Stomach (tissue), 9 donors: ENCODE measurements around the gene PPP2R5C. TPM values are rescaled to one million over a fixed set of nuclear protein-coding genes. Genes with fewer than 3 reads are reported as not detected.
A peak's percentile ranks its signal among the peaks of the same experiment; 100 is the strongest.

Source experiments
- DNase-seq, 2 donors: peaks; one replicate each; pipeline versions ENCODE4 v3.0.0 to v3.0.0-alpha.2; 2013 to 2019
- H3K27ac ChIP-seq, 5 donors: fragments of 200-600 bp in 4 of 5; sonication (generic) in 4 of 5; one replicate each; pipeline ENCODE4 v1.5.1; 2013 to 2019; ENCODE audit warnings: mild to moderate bottlenecking in 1 of 5, moderate library complexity in 1 of 5
- H3K27me3 ChIP-seq, 3 donors: fragments of 200-600 bp; sonication (generic); one replicate each; pipeline ENCODE4 v1.5.1; 2017 to 2019; ENCODE audit warnings: mixed run types in 1 of 3
- H3K36me3 ChIP-seq, 4 donors: fragments of 200-600 bp; sonication (generic); 1 replicate in 3 of 4; 2 replicates in 1 of 4; pipeline ENCODE4 v1.5.1; 2016 to 2019
- H3K4me1 ChIP-seq, 4 donors: fragments of 200-600 bp; sonication (generic); one replicate each; pipeline ENCODE4 v1.5.1; 2016 to 2019
- H3K4me3 ChIP-seq, 4 donors: fragments of 200-600 bp; sonication (generic) in 3 of 4; one replicate each; pipeline ENCODE4 v1.5.1; 2016 to 2019; ENCODE audit warnings: mild to moderate bottlenecking in 1 of 4
- H3K9me3 ChIP-seq, 4 donors: fragments of 200-600 bp; sonication (generic); one replicate each; pipeline ENCODE4 v1.5.1; 2016 to 2019
- EP300 ChIP-seq: sonication (generic); formaldehyde crosslinking; IDR thresholded peaks from one replicate; pipeline ENCODE4 v1.6.1; 2017; ENCODE audit warnings: antibody characterized with exemption
- POLR2A ChIP-seq, 4 donors: fragments of 450-650 bp; IDR thresholded peaks; one replicate each; pipeline ENCODE4 v1.6.1; 2016; ENCODE audit warnings: antibody characterized with exemption in 4 of 4, control low read depth in 2 of 4, mild to moderate bottlenecking in 1 of 4, moderate library complexity in 1 of 4
- POLR2AphosphoS5 ChIP-seq, 3 donors: sonication (generic); formaldehyde crosslinking; IDR thresholded peaks; one replicate each; pipeline ENCODE4 v1.6.1; 2016; ENCODE audit warnings: antibody characterized with exemption in 3 of 3
- WGBS, 5 donors: extraction: QIAGEN DNeasy Blood & Tissue Kit in 3 of 5; methylation state at CpG; one replicate each; pipeline versions ENCODE4 v1.1.5 to v1.1.7; 2013 to 2018; 5-methylcytosine and 5-hydroxymethylcytosine counted together
- intact Hi-C: fragments of 100-400 bp; cut with DNase I; formaldehyde crosslinking; loops from one replicate; pipeline ENCODE4 v1.15.1; 2023; ENCODE audit warnings: low total_unique reads
- polyA plus RNA-seq, 3 donors: library from polyadenylated mRNA; stranded (reverse); fragments of 200-250 nt; gene quantifications; one replicate each; pipeline ENCODE4 v1.2.3, GENCODE V29; 2013
- total RNA-seq, 5 donors: library from RNA; depleted of rRNA; stranded (reverse); fragments of >200 nt; gene quantifications; one replicate each; pipeline versions ENCODE4 v1.1.0 to v1.2.3, GENCODE V29; 2014 to 2016
- TF ChIP-seq, protein P1 (sequence below), 7 experiments: fragments of 450-650 bp in 4 of 7; fragments of 200-600 bp in 3 of 7; sonication (generic) in 3 of 7; IDR thresholded peaks; one replicate each; pipeline ENCODE4 v1.5.1; 2016 to 2019; ENCODE audit warnings: antibody characterized with exemption in 7 of 7, control low read depth in 2 of 7, mild to moderate bottlenecking in 1 of 7
- donor health status: healthy with polysubstance abuse.
- donor health status: Bipolar disorder and iron deficiency.
- donor health status: healthy.

The PPP2R5C gene
- total and polyA plus RNA-seq, 8 donors: 19.7 to 175 (median 89.6) TPM

GRCh38 chr14:101849125-101849524, 87.6 kb downstream of the PPP2R5C start:
- WGBS, 5 donors: 43 to 64% (median 50%) methylated on average over 10 of the region's 10 CpGs
- H3K27me3 ChIP-seq: no peaks in the 10 kb centered on the region
- intact Hi-C loops: no loop called here
- H3K4me1 ChIP-seq: peaks cover 4 to 79% (median 43%) of the 10 kb centered on the region in 4 donors
- TF ChIP-seq EP300 (no peak), POLR2A (IDR thresholded peaks at IDR 0.05) (no peak), POLR2AphosphoS5 (IDR thresholded peaks at IDR 0.05) (no peak)
- TF ChIP-seq, protein P1, sequence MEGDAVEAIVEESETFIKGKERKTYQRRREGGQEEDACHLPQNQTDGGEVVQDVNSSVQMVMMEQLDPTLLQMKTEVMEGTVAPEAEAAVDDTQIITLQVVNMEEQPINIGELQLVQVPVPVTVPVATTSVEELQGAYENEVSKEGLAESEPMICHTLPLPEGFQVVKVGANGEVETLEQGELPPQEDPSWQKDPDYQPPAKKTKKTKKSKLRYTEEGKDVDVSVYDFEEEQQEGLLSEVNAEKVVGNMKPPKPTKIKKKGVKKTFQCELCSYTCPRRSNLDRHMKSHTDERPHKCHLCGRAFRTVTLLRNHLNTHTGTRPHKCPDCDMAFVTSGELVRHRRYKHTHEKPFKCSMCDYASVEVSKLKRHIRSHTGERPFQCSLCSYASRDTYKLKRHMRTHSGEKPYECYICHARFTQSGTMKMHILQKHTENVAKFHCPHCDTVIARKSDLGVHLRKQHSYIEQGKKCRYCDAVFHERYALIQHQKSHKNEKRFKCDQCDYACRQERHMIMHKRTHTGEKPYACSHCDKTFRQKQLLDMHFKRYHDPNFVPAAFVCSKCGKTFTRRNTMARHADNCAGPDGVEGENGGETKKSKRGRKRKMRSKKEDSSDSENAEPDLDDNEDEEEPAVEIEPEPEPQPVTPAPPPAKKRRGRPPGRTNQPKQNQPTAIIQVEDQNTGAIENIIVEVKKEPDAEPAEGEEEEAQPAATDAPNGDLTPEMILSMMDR (IDR thresholded peaks at IDR 0.05): no peak
- H3K9me3 ChIP-seq: no peaks in the 10 kb centered on the region
- no peak overlapping the region for H3K4me3 ChIP-seq
- no peak for DNase-seq
- H3K27ac ChIP-seq: no peak overlapping the region
- H3K36me3 ChIP-seq: no peaks in the 10 kb centered on the region

GRCh38 chr14:101849640-101850039, 88.1 kb downstream of the PPP2R5C start:
- TF ChIP-seq POLR2A (IDR thresholded peaks at IDR 0.05) (no peak), POLR2AphosphoS5 (IDR thresholded peaks at IDR 0.05) (peak in 1 of 3 donors; percentile 6), EP300 (no peak)
- TF ChIP-seq, protein P1 (IDR thresholded peaks at IDR 0.05): no peak
- Histone ChIP-seq H3K9me3 (no peaks in the 10 kb centered on the region), H3K27me3 (no peaks in the 10 kb centered on the region), H3K4me1 (peaks cover 9 to 79% (median 45%) of the 10 kb centered on the region in 4 donors), H3K36me3 (no peaks in the 10 kb centered on the region), H3K27ac (no peak overlapping the region), H3K4me3 (no peak overlapping the region)
- no peak for DNase-seq
- intact Hi-C loops: no loop called here
- 33 to 72% (median 63%) methylated on average over 3 of the region's 3 CpGs for WGBS, 5 donors

DNA sequence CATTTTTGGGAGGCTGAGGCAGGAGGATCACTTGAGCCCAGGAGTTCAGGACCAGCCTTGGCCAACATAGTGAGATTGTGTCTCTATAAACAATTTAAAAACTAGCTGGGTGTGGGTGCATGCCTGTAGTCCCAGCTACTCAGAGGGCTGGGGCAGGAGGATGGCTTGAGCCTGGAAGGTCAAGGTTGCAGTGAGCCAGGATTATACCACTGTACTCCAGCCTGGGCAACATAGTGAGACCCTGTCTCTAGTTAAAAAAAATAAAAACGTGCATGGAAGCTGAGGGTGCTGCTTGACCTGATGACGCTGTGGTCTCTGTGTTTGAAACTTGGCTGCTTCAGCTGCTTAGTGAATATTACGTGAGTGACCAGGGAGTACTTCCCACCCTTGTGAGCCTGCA, 89.7 kb downstream of the PPP2R5C start:
- WGBS, 5 donors: 89 to 95% (median 91%) methylated on average over 3 of the region's 3 CpGs
- intact Hi-C loops: no loop called here
- Histone ChIP-seq H3K27me3 (no peaks in the 10 kb centered on the region), H3K27ac (peak overlapping the region in 1 of 5 donors; percentile 24), H3K4me3 (no peak overlapping the region), H3K9me3 (no peaks in the 10 kb centered on the region), H3K4me1 (peaks cover 11 to 80% (median 46%) of the 10 kb centered on the region in 4 donors), H3K36me3 (no peaks in the 10 kb centered on the region)
- TF ChIP-seq EP300: no peak
- no peak for TF ChIP-seq POLR2AphosphoS5 (IDR thresholded peaks at IDR 0.05)
- TF ChIP-seq, protein P1 (IDR thresholded peaks at IDR 0.05): no peak
- no peak for TF ChIP-seq POLR2A (IDR thresholded peaks at IDR 0.05)
- no peak for DNase-seq

- H3K9me3 ChIP-seq: no peaks in the 10 kb centered on the region
- peaks cover 0 to 3% (median 1%) of the 10 kb centered on the region in 4 donors for H3K36me3 ChIP-seq
- H3K4me1 ChIP-seq: peaks cover 11 to 80% (median 47%) of the 10 kb centered on the region in 4 donors
- whole genome bisulfite sequencing, 5 donors: 65 to 73% (median 68%) methylated on average over 7 of the region's 7 CpGs
- no peak for TF ChIP-seq POLR2AphosphoS5 (IDR thresholded peaks at IDR 0.05)
- TF ChIP-seq POLR2A (IDR thresholded peaks at IDR 0.05): no peak
- TF ChIP-seq EP300: no peak
- TF ChIP-seq, protein P1 (IDR thresholded peaks at IDR 0.05): no peak
- no peaks in the 10 kb centered on the region for H3K27me3 ChIP-seq
- H3K27ac ChIP-seq: peak overlapping the region in 1 of 5 donors; percentile 24
- H3K4me3 ChIP-seq: no peak overlapping the region
- no peak for DNase-seq
- intact Hi-C loops: no loop called here
Measured at GRCh38 chr14:101851736-101852405, 90.4 kb downstream of the PPP2R5C start.
